Stomach (tissue), 4 donors: ENCODE data around the gene SIX3.

Experiments used
- EP300 ChIP-seq: sonication (generic); formaldehyde crosslinking; IDR thresholded peaks from one replicate; pipeline ENCODE4 v1.6.1; 2017; ENCODE audit warnings: antibody characterized with exemption
- POLR2A ChIP-seq, 4 donors: fragments of 450-650 bp; IDR thresholded peaks; one replicate each; pipeline ENCODE4 v1.6.1; 2016; ENCODE audit warnings: antibody characterized with exemption in 4 of 4, control low read depth in 2 of 4, mild to moderate bottlenecking in 1 of 4, moderate library complexity in 1 of 4

DNA sequence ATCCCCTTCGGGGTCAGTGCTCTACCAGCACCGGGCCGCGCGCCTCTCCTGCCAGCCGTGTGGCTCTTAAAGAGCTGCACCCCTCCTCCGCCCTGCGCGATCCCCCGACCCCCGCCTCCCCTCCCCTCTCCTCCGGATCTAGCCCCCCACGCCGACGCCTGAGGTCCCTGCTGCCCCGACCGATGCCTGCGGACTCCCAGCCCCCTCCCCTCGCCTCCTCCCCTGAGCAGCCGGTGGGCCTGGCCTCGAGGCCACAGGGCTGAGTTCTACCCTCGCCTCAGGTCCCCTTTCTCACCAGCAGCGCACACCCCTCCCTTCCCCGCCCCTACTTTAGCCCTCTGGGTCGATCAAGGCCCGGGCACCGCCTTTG is 5.8 kb upstream of the SIX3 start:
- TF ChIP-seq EP300 (no peak), POLR2A (IDR thresholded peaks at IDR 0.05) (no peak)
